Measurements from ENCODE around the gene SLX1B.
"Not testable (repeated sequence)": the region's sequence is repeated elsewhere in the genome, so short reads cannot be mapped to it uniquely, and the experiment has no call there.

Gene SLX1B

GRCh38 chr16:29454269-29454668 lies at the start of gene SLX1B, which contains the start of gene BOLA2:
Gene SLX1B, plus strand, starts transcription at chr16:29454533.
Gene BOLA2, minus strand, starts transcription at chr16:29454351. Its CDS starts 98 bp downstream, at chr16:29454253.
- H3K4me3 Mint-ChIP-seq = not testable (repeated sequence)

GRCh38 chr16:29405249-29405648 lies 49.1 kb upstream of the SLX1B start:
- H3K27me3 Mint-ChIP-seq (ENCODE audit: low read depth, poor library complexity) = not testable (repeated sequence)

More at GRCh38 chr16:29454269-29454668, at the start of gene SLX1B, which contains the start of gene BOLA2:
- not testable (repeated sequence) for H3K9me3 Mint-ChIP-seq; DNase-seq; H3K27ac Mint-ChIP-seq; H3K4me1 Mint-ChIP-seq; H3K27me3 Mint-ChIP-seq (ENCODE audit: low read depth, poor library complexity); H3K36me3 Mint-ChIP-seq (ENCODE audit: low read depth)

GRCh38 chr16:29423587-29423986 lies 30.7 kb upstream of the SLX1B start:
- not testable (repeated sequence) for DNase-seq; H3K27me3 Mint-ChIP-seq (ENCODE audit: low read depth, poor library complexity); H3K27ac Mint-ChIP-seq; H3K36me3 Mint-ChIP-seq (ENCODE audit: low read depth); H3K4me1 Mint-ChIP-seq; H3K4me3 Mint-ChIP-seq; H3K9me3 Mint-ChIP-seq

More at GRCh38 chr16:29405249-29405648, 49.1 kb upstream of the SLX1B start:
- not testable (repeated sequence) for H3K4me1 Mint-ChIP-seq; DNase-seq; H3K27ac Mint-ChIP-seq; H3K36me3 Mint-ChIP-seq (ENCODE audit: low read depth); H3K4me3 Mint-ChIP-seq; H3K9me3 Mint-ChIP-seq

GRCh38 chr16:29425390-29425789 lies 28.9 kb upstream of the SLX1B start:
- H3K4me3 Mint-ChIP-seq; H3K27me3 Mint-ChIP-seq (ENCODE audit: low read depth, poor library complexity); H3K9me3 Mint-ChIP-seq; H3K4me1 Mint-ChIP-seq; DNase-seq; H3K27ac Mint-ChIP-seq; H3K36me3 Mint-ChIP-seq (ENCODE audit: low read depth): not testable (repeated sequence)

GRCh38 chr16:29453754-29454153 lies 579 bp upstream of the SLX1B start:
- H3K27ac Mint-ChIP-seq; H3K4me1 Mint-ChIP-seq; H3K36me3 Mint-ChIP-seq (ENCODE audit: low read depth); H3K27me3 Mint-ChIP-seq (ENCODE audit: low read depth, poor library complexity); H3K9me3 Mint-ChIP-seq; H3K4me3 Mint-ChIP-seq; DNase-seq: not testable (repeated sequence)

GRCh38 chr16:29454828-29455227 lies 495 bp downstream of the SLX1B start:
- H3K36me3 Mint-ChIP-seq (ENCODE audit: low read depth); H3K27ac Mint-ChIP-seq; DNase-seq; H3K4me1 Mint-ChIP-seq; H3K4me3 Mint-ChIP-seq; H3K27me3 Mint-ChIP-seq (ENCODE audit: low read depth, poor library complexity); H3K9me3 Mint-ChIP-seq: not testable (repeated sequence)

GRCh38 chr16:29457660-29458059 lies 3.3 kb downstream of the SLX1B start:
- H3K27me3 Mint-ChIP-seq (ENCODE audit: low read depth, poor library complexity); H3K4me3 Mint-ChIP-seq; DNase-seq; H3K9me3 Mint-ChIP-seq; H3K36me3 Mint-ChIP-seq (ENCODE audit: low read depth); H3K27ac Mint-ChIP-seq; H3K4me1 Mint-ChIP-seq: not testable (repeated sequence)

GRCh38 chr16:29459706-29460646 lies 5.6 kb downstream of the SLX1B start, which contains the start of gene SULT1A4:
Gene SULT1A4, plus strand, starts transcription at chr16:29459913. Its CDS starts 1,473 bp downstream, at chr16:29461386.
- H3K4me3 Mint-ChIP-seq; H3K36me3 Mint-ChIP-seq (ENCODE audit: low read depth); DNase-seq; H3K4me1 Mint-ChIP-seq; H3K9me3 Mint-ChIP-seq; H3K27me3 Mint-ChIP-seq (ENCODE audit: low read depth, poor library complexity); H3K27ac Mint-ChIP-seq: not testable (repeated sequence)

- H3K36me3 Mint-ChIP-seq (ENCODE audit: low read depth); H3K4me3 Mint-ChIP-seq; DNase-seq; H3K27ac Mint-ChIP-seq; H3K4me1 Mint-ChIP-seq; H3K9me3 Mint-ChIP-seq; H3K27me3 Mint-ChIP-seq (ENCODE audit: low read depth, poor library complexity): not testable (repeated sequence)
Measured at GRCh38 chr16:29460647-29461030, 6.3 kb downstream of the SLX1B start.

- not testable (repeated sequence) for H3K9me3 Mint-ChIP-seq; H3K27ac Mint-ChIP-seq; H3K4me1 Mint-ChIP-seq; H3K36me3 Mint-ChIP-seq (ENCODE audit: low read depth); H3K27me3 Mint-ChIP-seq (ENCODE audit: low read depth, poor library complexity); H3K4me3 Mint-ChIP-seq; DNase-seq
Measured at GRCh38 chr16:29465985-29466824, 11.9 kb downstream of the SLX1B start.

- not testable (repeated sequence) for DNase-seq; H3K9me3 Mint-ChIP-seq; H3K4me3 Mint-ChIP-seq; H3K27ac Mint-ChIP-seq; H3K4me1 Mint-ChIP-seq; H3K27me3 Mint-ChIP-seq (ENCODE audit: low read depth, poor library complexity); H3K36me3 Mint-ChIP-seq (ENCODE audit: low read depth)
Measured at GRCh38 chr16:29466904-29467303, 12.6 kb downstream of the SLX1B start.

GRCh38 chr16:29467654-29468366 lies 13.5 kb downstream of the SLX1B start:
- H3K4me3 Mint-ChIP-seq; DNase-seq; H3K36me3 Mint-ChIP-seq (ENCODE audit: low read depth); H3K27me3 Mint-ChIP-seq (ENCODE audit: low read depth, poor library complexity); H3K9me3 Mint-ChIP-seq; H3K27ac Mint-ChIP-seq; H3K4me1 Mint-ChIP-seq: not testable (repeated sequence)

GRCh38 chr16:29469660-29470059 lies 15.3 kb downstream of the SLX1B start:
- not testable (repeated sequence) for H3K4me3 Mint-ChIP-seq

GRCh38 chr16:29472065-29472464 lies 17.7 kb downstream of the SLX1B start:
- H3K27me3 Mint-ChIP-seq (ENCODE audit: low read depth, poor library complexity); H3K36me3 Mint-ChIP-seq (ENCODE audit: low read depth); H3K4me3 Mint-ChIP-seq; H3K27ac Mint-ChIP-seq; DNase-seq; H3K9me3 Mint-ChIP-seq; H3K4me1 Mint-ChIP-seq: not testable (repeated sequence)

More at GRCh38 chr16:29469660-29470059, 15.3 kb downstream of the SLX1B start:
- not testable (repeated sequence) for H3K27me3 Mint-ChIP-seq (ENCODE audit: low read depth, poor library complexity); H3K4me1 Mint-ChIP-seq; H3K9me3 Mint-ChIP-seq; H3K36me3 Mint-ChIP-seq (ENCODE audit: low read depth); H3K27ac Mint-ChIP-seq
- peak; percentile 7 for DNase-seq

Measured in nephron progenitor cell (in vitro differentiated cells).